GM12878 (cell line): ENCODE measurements around the gene ZNF667. TPM values are rescaled to one million over a fixed set of nuclear protein-coding genes. Genes with fewer than 3 reads are reported as not detected.
A peak's percentile ranks its signal among the peaks of the same experiment; 100 is the strongest.

Experiments
- ATAC-seq: fragments of 200-7000 bp; cut with Tn5 transposase; 3 replicates; pipeline ENCODE4 v1.9.1; 2020; ENCODE audit warnings: mild to moderate bottlenecking, moderate library complexity
- BruUV-seq: library from RNA; stranded (reverse); fragments of 400-500 nt; replicated peaks from 2 replicates; lab custom pipeline; 2021; lab: Mats Ljungman, UMichigan
- CTCF ChIA-PET: fragments of 300-600 bp; sonication (Branson Sonifier 250); formaldehyde crosslinking; extraction: SDS; loops from one replicate; lab custom pipeline; 2021; ENCODE audit warnings: inconsistent platforms; lab: Yijun Ruan, JAX
- POLR2A ChIA-PET: fragments of 350-600 bp; formaldehyde crosslinking; extraction: SDS; loops from one replicate; lab custom pipeline; 2021; ENCODE audit warnings: inconsistent platforms; lab: Charles Lee
- RAD21 ChIA-PET: fragments of 300-600 bp; sonication (Branson Sonifier 250); formaldehyde crosslinking; loops from one replicate; lab custom pipeline; 2023; ENCODE audit warnings: antibody characterized with exemption; ENCODE audit not compliant: unreplicated experiment; lab: Charles Lee
- SMC1A ChIA-PET: fragments of 300-600 bp; sonication (Branson Sonifier 250); formaldehyde crosslinking; loops from one replicate; lab custom pipeline; 2023; ENCODE audit not compliant: unreplicated experiment, uncharacterized antibody; lab: Charles Lee
- DNase-seq: peaks from one replicate; pipeline ENCODE4 v3.0.0-alpha.2; 2011; ENCODE audit warnings: low read depth, low spot score
- FAIRE-seq: peaks from 3 replicates; lab custom pipeline; 2011; peaks lifted over from hg19 to GRCh38; lab: Jason Lieb, UNC
- H2AFZ ChIP-seq: 2 replicates; pipeline ENCODE4 v1.6.0; 2011; ENCODE audit warnings: low read depth, low read length, control low read depth; ENCODE audit not compliant: control insufficient read depth
- H3K27ac ChIP-seq: 2 replicates; pipeline ENCODE4 v1.5.1; 2011; ENCODE audit warnings: control low read depth; ENCODE audit not compliant: control insufficient read depth, insufficient read depth
- H3K27me3 ChIP-seq, 2 experiments: replicated peaks in 1 of 2; 2 replicates each; pipeline versions ENCODE4 v1.6.0 to v1.6.1; 2011; ENCODE audit warnings: low read length in 1 of 2; ENCODE audit not compliant: control insufficient read depth in 2 of 2, insufficient read depth in 2 of 2
- H3K36me3 ChIP-seq, 2 experiments: 2 replicates each; pipeline ENCODE4 v1.5.1; 2011; ENCODE audit warnings: low read length in 1 of 2; ENCODE audit not compliant: control insufficient read depth in 2 of 2, insufficient read depth in 2 of 2
- H3K4me1 ChIP-seq: 2 replicates; pipeline ENCODE4 v1.6.1; 2011; ENCODE audit warnings: mild to moderate bottlenecking, low read length, moderate library complexity, mixed read lengths; ENCODE audit not compliant: control insufficient read depth, insufficient read depth
- H3K4me2 ChIP-seq: 2 replicates; pipeline ENCODE4 v1.6.0; 2011; ENCODE audit warnings: control low read depth; ENCODE audit not compliant: control insufficient read depth, insufficient read depth
- H3K4me3 ChIP-seq: fragments of 200-600 bp; sonication (generic); 2 replicates; pipeline ENCODE4 v1.5.1; 2016
- H3K79me2 ChIP-seq: 2 replicates; pipeline ENCODE4 v1.6.0; 2011; ENCODE audit warnings: low read length; ENCODE audit not compliant: control insufficient read depth, insufficient read depth
- H3K9ac ChIP-seq: 2 replicates; pipeline ENCODE4 v1.8.0; 2011; ENCODE audit warnings: low read length, control low read depth, mixed read lengths; ENCODE audit not compliant: control insufficient read depth, insufficient read depth
- H3K9me3 ChIP-seq: replicated peaks from 3 replicates; pipeline ENCODE4 v1.5.1; 2011; ENCODE audit warnings: mild to moderate bottlenecking, low read length; ENCODE audit not compliant: control insufficient read depth, insufficient read depth
- H4K20me1 ChIP-seq: 2 replicates; pipeline ENCODE4 v1.6.0; 2011; ENCODE audit not compliant: control insufficient read depth, insufficient read depth
- ASH2L ChIP-seq: fragments of 300-600, 200-600 bp; sonication (generic); IDR thresholded peaks from 2 replicates; pipeline ENCODE4 v1.6.1; 2017; ENCODE audit warnings: low read depth, mild to moderate bottlenecking, borderline replicate concordance
- ATF3 ChIP-seq: IDR thresholded peaks from 2 replicates; pipeline ENCODE4 v1.6.1; 2011; ENCODE audit warnings: low read depth, mild to moderate bottlenecking, low read length, moderate library complexity, borderline replicate concordance; ENCODE audit errors: extremely low read depth
- CBX5 ChIP-seq: sonication (generic); IDR thresholded peaks from 2 replicates; pipeline ENCODE4 v1.6.1; 2016; ENCODE audit warnings: low read depth, moderate library complexity, mild to moderate bottlenecking, inconsistent platforms
- CREB1 ChIP-seq: IDR thresholded peaks from 2 replicates; pipeline ENCODE4 v1.6.1; 2012; ENCODE audit warnings: low read depth, mild to moderate bottlenecking, inconsistent platforms
- EED ChIP-seq: sonication (generic); IDR thresholded peaks from 2 replicates; pipeline ENCODE4 v1.6.1; 2016; ENCODE audit warnings: antibody characterized with exemption, low read depth
- GATAD2B ChIP-seq: fragments of 450-650 bp; conservative IDR thresholded peaks from 2 replicates; pipeline ENCODE4 v1.6.1; 2017; ENCODE audit warnings: low read depth, mild to moderate bottlenecking, moderate library complexity
- HDAC6 ChIP-seq: fragments of 200-600 bp; sonication (generic); IDR thresholded peaks from one replicate; pipeline ENCODE4 v1.8.0; 2017; ENCODE audit warnings: antibody characterized with exemption; ENCODE audit not compliant: unreplicated experiment
- KLF5 ChIP-seq: fragments of 450-650 bp; IDR thresholded peaks from 2 replicates; pipeline ENCODE4 v1.6.1; 2014; ENCODE audit warnings: mild to moderate bottlenecking; ENCODE audit not compliant: partially characterized antibody
- NR2C2 ChIP-seq: IDR thresholded peaks from 2 replicates; pipeline ENCODE4 v1.6.1; 2011; ENCODE audit warnings: borderline replicate concordance, low read depth; ENCODE audit not compliant: control insufficient read depth, insufficient read length
- PBX3 ChIP-seq: IDR thresholded peaks from 2 replicates; pipeline ENCODE4 v1.6.1; 2011; ENCODE audit warnings: mild to moderate bottlenecking, low read depth, low read length, moderate library complexity; ENCODE audit not compliant: insufficient replicate concordance
- PML ChIP-seq: IDR thresholded peaks from 2 replicates; pipeline ENCODE4 v1.6.1; 2012; ENCODE audit warnings: low read length, inconsistent platforms
- RAD21 ChIP-seq: IDR thresholded peaks from 2 replicates; pipeline ENCODE4 v1.6.1; 2011; ENCODE audit warnings: mild to moderate bottlenecking, low read depth, low read length, moderate library complexity; ENCODE audit not compliant: insufficient read depth
- RUNX3 ChIP-seq: IDR thresholded peaks from 2 replicates; pipeline ENCODE4 v1.6.1; 2012; ENCODE audit warnings: low read length, inconsistent platforms
- SMAD5 ChIP-seq: IDR thresholded peaks from 2 replicates; pipeline ENCODE4 v1.6.1; 2016; ENCODE audit warnings: antibody characterized with exemption, low read depth
- SREBF1 ChIP-seq: IDR thresholded peaks from 2 replicates; pipeline ENCODE4 v1.6.1; 2012; ENCODE audit warnings: mild to moderate bottlenecking, low read length
- TCF12 ChIP-seq: IDR thresholded peaks from 2 replicates; pipeline ENCODE4 v1.6.1; 2011; ENCODE audit warnings: low read depth, mild to moderate bottlenecking, low read length
- WRNIP1 ChIP-seq: IDR thresholded peaks from 2 replicates; pipeline ENCODE4 v1.6.1; 2011; ENCODE audit warnings: low read depth, low read length, improper control_type of control experiment, borderline replicate concordance
- ZNF207 ChIP-seq: fragments of 450-650 bp; IDR thresholded peaks from 2 replicates; pipeline ENCODE4 v1.6.1; 2014; ENCODE audit warnings: antibody characterized with exemption, mild to moderate bottlenecking, borderline replicate concordance
- ZNF622 ChIP-seq: fragments of 450-650 bp; IDR thresholded peaks from 2 replicates; pipeline ENCODE4 v1.6.1; 2017; ENCODE audit warnings: mild to moderate bottlenecking, inconsistent platforms
- WGBS: methylation state at CpG from one replicate; pipeline ENCODE4 v1.1.6; 2016; ENCODE audit warnings: low lambda C conversion rate; ENCODE audit not compliant: insufficient replicate concordance, insufficient coverage; ENCODE audit errors: missing lambda C conversion rate; 5-methylcytosine and 5-hydroxymethylcytosine counted together
- in situ Hi-C: fragments of 300-500 bp; cut with MboI; formaldehyde crosslinking; loops from 9 replicates; pipeline ENCODE4 v1.14.3; 2018; ENCODE audit warnings: mixed read lengths
- intact Hi-C: fragments of 100-400 bp; cut with micrococcal nuclease; formaldehyde crosslinking; loops from one replicate; pipeline ENCODE4 v1.14.2; 2022; ENCODE audit not compliant: unreplicated experiment
- polyA plus RNA-seq, 11 experiments: library from polyadenylated mRNA; depleted of rRNA in 4 of 11; unstranded in 6 of 11; stranded (reverse) in 5 of 11; fragments of >200 nt; fragmentation: Nextera tagmentation in 4 of 11; fragmentation: Illumina TruSeq in 1 of 11; extraction: Ambion mirVana in 4 of 11; extraction: Trizol in 1 of 11; gene quantifications; 1 replicate in 1 of 11; 2 replicates in 10 of 11; pipeline versions ENCODE4 v1.2.1 to v1.2.3, GENCODE V29; 2011 to 2016; ENCODE audit warnings: inconsistent platforms in 2 of 11, missing spikeins in 2 of 11, low read depth in 1 of 11
- total RNA-seq, 4 experiments: library from RNA; depleted of rRNA in 3 of 4; stranded (reverse); fragments of >200 nt in 3 of 4; fragmentation: Illumina TruSeq in 1 of 4; extraction: Trizol in 1 of 4; gene quantifications; 2 replicates each; pipeline versions ENCODE4 v1.2.1 to v1.2.3, GENCODE V29; 2013 to 2021

The ZNF667 gene
- total and polyA plus RNA-seq, 10 of the 15 experiments (the other 5 are each of a cell fraction or from before 2014, with no cell fraction given), result 0.10 TPM; not detected in 9

- TF ChIP-seq PBX3, result no peak
- TF ChIP-seq PML, result no peak
- TF ChIP-seq ZNF207, result no peak
- no peak for TF ChIP-seq ZNF622
Measured at GRCh38 chr19:56398809-56399208, 78.3 kb downstream of the ZNF667 start (continued).

- POLR2A ChIA-PET, result interaction anchor here (0.5 to 0.6 kb wide), 2 partner anchors 889 to 1007 kb away, joined by 3 to 4 read pairs; no protein-coding TSS in a partner anchor
- Histone ChIP-seq H3K27ac (peak within 1 kb of the TSS; percentile 52), H3K4me1 (no peaks in the 10 kb centered on the region), H2AFZ (peak within 1 kb of the TSS; percentile 93), H3K79me2 (no peaks in the 10 kb centered on the region), H3K4me3 (peak within 1 kb of the TSS; percentile 77), H3K9ac (peak within 1 kb of the TSS; percentile 58; the same call in 1 of the 2 replicates), H3K36me3 (no peaks in the 10 kb centered on the region; a peak in 1 of 4 replicates), H3K27me3 (no peaks in the 10 kb centered on the region), H4K20me1 (no peaks in the 10 kb centered on the region), H3K9me3 (peaks cover 6% of the 10 kb centered on the region), H3K4me2 (peak within 1 kb of the TSS; percentile 71)
- peak; percentile 100 for ATAC-seq
- no peak for FAIRE-seq
- RAD21 ChIA-PET, result no interaction called here
- SMC1A ChIA-PET, result interaction anchor here (1.0 kb wide), 1 partner anchor 21 kb away, joined by 3 read pairs; no protein-coding TSS in a partner anchor
- in situ Hi-C loops (no loop called here), intact Hi-C loops (no loop called here)
- TSS peak; percentile 64 for BruUV-seq
- DNase-seq, result peak; percentile 65
- CTCF ChIA-PET, result interaction anchor here (0.6 to 1.8 kb wide), 4 partner anchors 10 to 45 kb away, joined by 3 to 5 read pairs (median 4); partner anchors contain the start of gene ZNF583
- WGBS, result 18% methylated on average over 73 of the region's 73 CpGs
- no peak for TF ChIP-seq WRNIP1
- no peak for TF ChIP-seq GATAD2B
- TF ChIP-seq SREBF1, result no peak; the same call in 1 of the 2 replicates
- TF ChIP-seq HDAC6, result no peak
- no peak for TF ChIP-seq ZNF622
- TF ChIP-seq SMAD5, result no peak
- no peak for TF ChIP-seq ASH2L
- no peak for TF ChIP-seq CBX5
- TF ChIP-seq RAD21, result no peak
- TF ChIP-seq TCF12, result 0 out of 2 replicates have a peak, but pooled peaks have one; percentile 32
- peak; percentile 59 for TF ChIP-seq KLF5
- TF ChIP-seq ATF3, result no peak
- no peak for TF ChIP-seq RUNX3
- TF ChIP-seq EED, result no peak
- TF ChIP-seq NR2C2, result no peak
- 0 out of 2 replicates have a peak, but pooled peaks have one; percentile 34 for TF ChIP-seq CREB1
Measured at GRCh38 chr19:56393119-56394012, 83.8 kb downstream of the ZNF667 start, which contains the start of gene ZNF582. ZNF582 (minus strand) TSS chr19:56393534; CDS start chr19:56391752, 1,782 bp downstream.
